GM20000 (cell line): ENCODE measurements around the gene PLEKHG7.
"Not testable (repeated sequence)": the region's sequence is repeated elsewhere in the genome, so short reads cannot be mapped to it uniquely, and the experiment has no call there.

Experiments used
- DNase-seq: peaks from one replicate; pipeline ENCODE4 v3.0.0; 2012; ENCODE audit warnings: low spot score
- CTCF ChIP-seq: IDR thresholded peaks from 2 replicates; pipeline ENCODE4 v1.5.1; 2012; ENCODE audit warnings: mild to moderate bottlenecking, control low read depth; ENCODE audit errors: extremely low read depth, missing control alignments

PLEKHG7 gene

DNA sequence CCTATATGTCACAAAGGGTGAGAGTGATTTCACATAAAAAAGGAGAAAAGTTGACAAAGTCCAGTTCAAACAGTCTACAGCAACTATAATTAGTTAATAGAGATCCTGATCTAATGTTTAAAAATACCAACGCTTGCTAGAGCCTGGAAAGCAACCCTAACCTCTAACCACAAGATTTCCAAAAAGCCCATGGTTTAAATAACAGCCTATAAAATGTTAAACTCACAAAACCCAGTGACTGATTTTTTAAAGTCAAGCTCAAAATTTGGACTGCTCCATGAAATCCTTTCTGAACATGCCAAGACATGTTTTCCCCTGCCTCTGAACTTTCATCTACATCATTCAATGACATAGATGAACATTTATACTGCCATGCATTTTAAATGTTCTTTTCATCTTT, 81.6 kb downstream of the PLEKHG7 start:
- TF ChIP-seq CTCF = no peak
- DNase-seq = no peak

- DNase-seq = peak; percentile 57
Measured at GRCh38 chr12:92784797-92785562, 82.2 kb downstream of the PLEKHG7 start.

GRCh38 chr12:92785563-92785950, 82.8 kb downstream of the PLEKHG7 start:
- TF ChIP-seq CTCF = no peak
- DNase-seq = no peak

More at GRCh38 chr12:92784797-92785562, 82.2 kb downstream of the PLEKHG7 start:
- TF ChIP-seq CTCF = no peak

DNA sequence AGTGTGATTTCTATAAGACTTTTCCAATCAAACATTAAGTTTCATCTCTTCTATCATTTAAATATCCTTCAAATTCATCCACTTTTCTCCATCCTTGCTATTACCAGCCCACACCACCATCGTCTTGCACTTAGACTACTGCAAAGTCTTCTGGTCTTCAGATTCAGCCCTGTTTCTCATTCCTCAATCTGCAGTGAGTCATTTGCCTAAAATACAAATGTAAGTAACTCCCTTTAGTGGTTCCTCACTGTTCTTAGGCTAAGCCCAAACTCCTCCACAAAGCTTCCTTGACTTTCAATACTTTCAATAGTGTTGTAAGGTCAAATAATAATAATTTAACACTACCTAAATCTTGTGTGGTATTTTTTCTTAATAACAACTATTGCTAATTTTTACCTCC, 83.3 kb downstream of the PLEKHG7 start:
- DNase-seq = no peak
- no peak for TF ChIP-seq CTCF

DNA sequence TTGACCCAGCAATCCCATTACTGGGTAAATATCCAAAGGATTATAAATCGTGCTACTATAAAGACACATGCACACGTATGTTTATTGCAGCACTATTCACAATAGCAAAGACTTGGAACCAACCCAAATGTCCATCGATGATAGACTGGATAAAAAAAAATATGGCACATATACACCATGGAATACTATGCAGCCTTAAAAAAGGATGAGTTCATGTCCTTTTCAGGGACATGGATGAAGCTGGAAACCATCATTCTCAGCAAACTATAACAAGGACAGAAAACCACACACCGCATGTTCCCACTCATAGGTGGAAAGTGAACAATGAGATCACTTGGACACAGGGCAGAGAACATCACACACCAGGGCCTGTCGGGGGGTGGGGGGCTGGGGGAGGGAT, 91.6 kb downstream of the PLEKHG7 start:
- not testable (repeated sequence) for DNase-seq

DNA sequence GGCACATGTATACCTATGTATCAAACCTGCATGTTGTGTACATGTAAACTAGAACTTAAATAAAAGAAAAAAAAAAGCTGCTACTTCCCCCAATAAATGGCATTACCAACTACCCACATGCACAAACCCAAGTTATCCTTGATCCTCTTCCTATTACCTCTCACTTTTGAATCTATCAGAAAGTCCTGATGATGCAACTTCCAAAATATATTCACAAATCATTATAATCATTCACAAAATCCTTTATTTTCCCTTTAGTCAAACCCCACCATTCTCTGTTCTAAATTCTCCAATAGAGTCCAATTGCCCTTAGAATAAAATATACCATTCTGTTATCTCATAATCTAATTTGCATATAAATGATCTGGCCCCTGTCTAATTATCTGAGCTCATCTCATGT, 92.0 kb downstream of the PLEKHG7 start:
- DNase-seq = no peak
- TF ChIP-seq CTCF = no peak

GRCh38 chr12:92796650-92797049, 93.9 kb downstream of the PLEKHG7 start:
- no peak for DNase-seq
- TF ChIP-seq CTCF = no peak

DNA sequence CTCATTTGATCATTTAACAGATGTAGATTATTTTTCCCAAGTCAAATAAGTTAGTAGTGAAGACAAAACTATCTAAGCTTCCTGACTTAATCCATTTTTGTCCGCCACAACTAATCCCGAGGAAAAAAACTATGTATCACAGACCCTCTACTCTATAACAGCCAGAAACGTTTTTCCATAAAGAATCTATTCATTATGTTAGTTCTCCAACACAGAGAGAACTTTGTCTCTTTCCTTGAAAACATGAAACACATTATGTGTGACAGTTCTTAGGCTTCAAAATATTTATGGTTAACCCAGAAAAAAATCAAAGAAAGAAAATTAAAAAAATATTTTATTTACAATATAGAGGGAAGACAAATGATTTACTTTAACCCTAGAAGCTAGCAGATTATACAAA, 100.1 kb downstream of the PLEKHG7 start:
- TF ChIP-seq CTCF = no peak

More for the DNA sequence above, 100.1 kb downstream of the PLEKHG7 start:
- no peak for DNase-seq
